ENCODE measurements around the gene CTXN2.
A peak's percentile ranks its signal among the peaks of the same experiment; 100 is the strongest.

Gene CTXN2

DNA sequence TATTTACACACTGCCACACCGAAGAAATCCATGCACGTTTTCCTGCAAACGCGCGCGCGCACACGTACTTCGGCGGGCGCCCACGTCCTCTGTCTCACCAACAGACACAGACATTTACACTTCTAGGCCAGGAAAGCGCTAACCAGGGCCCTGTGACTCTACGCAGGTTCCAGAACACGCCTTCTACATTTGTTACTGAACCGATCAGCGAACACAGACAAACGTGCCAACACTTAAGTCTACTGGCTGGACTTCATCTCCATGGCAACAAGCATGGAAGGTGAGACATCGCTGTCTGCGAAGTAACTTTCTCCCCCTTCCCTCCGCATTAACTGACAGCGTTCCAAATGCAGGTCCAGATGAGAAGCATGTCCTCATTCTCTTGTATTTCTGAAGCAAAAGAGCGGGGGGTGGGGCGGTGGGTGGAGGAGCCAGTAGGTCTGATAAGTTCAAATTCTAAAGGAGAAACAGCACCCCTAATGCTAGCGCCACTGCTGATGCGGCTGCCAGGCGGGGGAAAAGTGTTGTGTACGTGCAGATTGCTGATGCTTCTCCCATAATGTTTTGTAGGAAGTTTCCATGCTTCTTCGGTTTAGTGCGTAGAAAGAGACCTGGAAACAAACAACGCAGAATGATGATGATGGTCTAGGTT is at the start of gene CTXN2:
Gene CTXN2 (plus strand): TSS at position 92 of the 652 bp plus-strand sequence. CDS start 9,636 bp downstream, outside the sequence.
- DNase-seq: no peak

DNA sequence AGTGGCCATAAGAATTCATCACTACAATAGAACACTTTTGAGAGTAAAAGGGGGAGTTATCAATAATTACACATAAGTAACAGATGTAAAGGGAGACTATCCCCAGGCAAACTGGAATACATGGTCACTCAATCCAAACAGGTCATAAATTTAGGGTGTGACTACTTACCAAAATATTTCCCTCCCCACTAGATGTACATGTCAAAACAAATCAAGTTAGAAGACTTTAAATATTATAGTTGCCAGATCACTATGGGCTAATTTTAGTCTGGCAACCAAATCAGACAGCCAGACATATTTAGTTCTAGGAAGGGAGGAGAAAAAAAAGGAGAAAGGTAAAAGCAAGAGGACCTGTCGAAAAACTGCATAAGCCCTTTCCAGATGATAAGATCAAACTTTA is 47.6 kb upstream of the CTXN2 start:
- DNase-seq: no peak

DNA sequence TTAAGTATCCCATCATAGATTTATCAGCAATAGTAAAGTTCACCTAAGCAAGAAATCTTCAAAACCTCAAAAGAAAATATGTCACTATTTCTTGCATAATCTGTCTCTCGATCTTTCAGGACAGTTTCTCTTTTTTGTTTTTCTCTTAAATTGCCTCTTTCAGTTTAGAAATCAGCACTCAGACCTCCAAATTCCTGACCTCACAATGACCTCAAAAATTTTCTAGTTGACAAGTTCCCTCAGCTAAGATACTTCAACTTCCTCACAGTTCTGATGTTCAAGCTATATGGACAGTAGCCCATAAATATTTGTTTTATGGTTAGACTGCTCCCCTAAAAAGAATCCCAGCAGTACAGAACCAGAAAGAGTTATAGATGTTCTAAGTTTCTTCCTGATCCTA is 46.6 kb upstream of the CTXN2 start:
- no peak for DNase-seq

DNA sequence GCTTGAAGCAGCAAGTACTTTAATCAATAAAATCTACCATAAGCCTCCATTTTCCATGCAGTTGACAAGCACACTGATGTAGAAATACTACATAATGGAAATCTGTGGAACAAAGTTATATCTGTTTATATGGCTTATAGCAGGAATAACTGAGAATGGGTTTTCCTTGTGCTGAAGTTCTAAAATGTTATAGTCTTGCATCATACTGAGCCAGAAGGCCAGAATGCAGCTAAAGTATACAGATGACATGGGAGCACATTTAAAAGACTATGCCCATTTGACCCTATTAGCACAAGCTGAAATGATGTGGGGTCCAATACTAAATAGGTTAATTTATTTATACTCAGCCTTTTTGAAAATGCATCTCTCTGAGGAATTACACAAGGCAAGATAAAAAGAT is 45.5 kb upstream of the CTXN2 start:
- DNase-seq: no peak

DNA sequence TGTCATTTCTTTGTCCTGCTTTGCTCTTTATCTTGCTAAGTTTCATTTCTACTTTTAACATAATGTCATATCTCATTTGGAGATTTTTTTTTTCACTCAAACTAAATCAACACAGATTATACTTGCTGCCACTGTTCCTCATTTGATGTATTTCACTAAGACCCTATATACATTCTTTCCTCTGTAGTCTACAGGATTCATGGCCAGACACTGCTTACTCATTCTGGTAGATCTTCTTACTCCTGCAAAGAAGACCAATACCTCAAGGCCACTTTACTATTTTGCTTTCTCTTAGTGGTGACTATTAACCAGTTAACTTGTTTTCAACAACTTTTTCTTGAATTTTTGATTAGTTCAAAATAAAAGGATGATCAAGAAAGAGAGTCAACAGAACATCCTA is 44.1 kb upstream of the CTXN2 start:
- DNase-seq: no peak

DNA sequence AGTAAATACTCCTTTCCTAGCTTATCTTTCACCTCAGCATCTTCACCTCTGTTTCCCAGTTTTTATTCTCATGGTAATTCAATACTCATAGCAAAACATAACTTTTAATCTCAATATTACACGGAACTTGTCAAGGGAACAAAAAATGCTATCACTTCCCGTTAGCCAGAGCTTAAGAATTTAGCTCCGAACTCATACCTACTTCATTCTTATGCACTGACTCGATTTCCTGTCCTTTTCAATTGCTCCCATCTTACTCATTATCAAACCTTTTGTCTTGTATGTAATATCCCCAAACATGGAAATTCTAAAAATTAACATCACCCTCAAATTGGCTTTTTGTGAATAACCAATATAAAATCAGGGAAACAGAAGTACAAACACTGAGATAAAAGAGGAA is 41.6 kb upstream of the CTXN2 start:
- DNase-seq: no peak

DNA sequence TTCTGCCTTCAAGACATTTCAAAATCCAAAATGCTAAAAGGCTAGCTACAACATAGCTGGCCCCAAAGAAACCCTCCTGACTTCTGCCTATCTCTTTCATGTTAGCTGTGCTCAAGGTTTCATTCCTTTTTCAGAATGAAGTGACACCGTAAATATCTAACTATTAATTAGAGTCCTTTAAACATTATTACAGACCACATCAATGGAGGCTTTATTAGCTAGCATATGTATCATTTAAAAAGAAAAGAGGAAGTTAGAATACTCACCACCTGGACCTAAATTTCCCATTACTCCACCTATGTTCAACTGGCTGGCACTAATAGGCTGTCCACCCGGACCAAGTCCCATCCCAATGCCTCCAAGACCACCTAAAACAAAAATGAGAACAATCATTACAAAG is 37.9 kb upstream of the CTXN2 start:
- no peak for DNase-seq

DNA sequence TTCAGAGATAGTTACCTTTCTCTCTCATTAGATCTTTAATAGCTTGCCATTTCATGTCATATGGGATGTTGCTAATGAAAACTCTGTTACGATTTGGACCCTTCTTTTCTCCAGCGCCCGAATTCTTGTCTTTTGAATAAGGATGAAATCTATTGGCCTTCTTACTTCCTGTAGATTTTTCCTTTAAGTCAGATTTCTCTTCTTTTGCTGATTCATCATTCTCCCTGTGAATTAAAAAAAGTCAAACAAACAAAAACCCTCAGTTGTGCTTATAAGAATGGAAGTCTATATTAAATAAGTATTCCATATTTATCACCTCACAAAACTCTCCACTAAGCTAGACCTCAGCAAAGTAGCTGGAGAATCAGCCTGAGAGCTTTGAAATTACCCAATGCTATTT is 22.8 kb upstream of the CTXN2 start:
- no peak for DNase-seq

DNA sequence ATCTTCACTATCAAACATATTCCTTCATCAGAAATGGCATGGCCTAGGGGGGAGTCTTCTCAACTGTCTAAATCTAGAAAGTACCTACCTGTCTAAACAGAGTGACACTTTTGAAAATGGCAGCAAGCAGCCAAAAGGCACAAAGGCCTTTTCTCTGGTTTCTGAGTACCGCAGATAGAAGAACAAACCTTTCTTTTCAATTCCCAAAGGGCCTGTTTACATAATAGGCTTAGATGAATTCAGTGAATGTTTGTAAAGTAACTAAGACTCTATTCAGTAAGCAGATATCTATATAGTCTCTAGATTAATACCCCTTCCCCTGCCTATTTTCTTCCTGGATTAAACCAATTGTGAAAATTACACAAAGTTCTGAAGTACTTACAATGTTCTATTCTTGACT is 20.5 kb upstream of the CTXN2 start:
- no peak for DNase-seq

DNA sequence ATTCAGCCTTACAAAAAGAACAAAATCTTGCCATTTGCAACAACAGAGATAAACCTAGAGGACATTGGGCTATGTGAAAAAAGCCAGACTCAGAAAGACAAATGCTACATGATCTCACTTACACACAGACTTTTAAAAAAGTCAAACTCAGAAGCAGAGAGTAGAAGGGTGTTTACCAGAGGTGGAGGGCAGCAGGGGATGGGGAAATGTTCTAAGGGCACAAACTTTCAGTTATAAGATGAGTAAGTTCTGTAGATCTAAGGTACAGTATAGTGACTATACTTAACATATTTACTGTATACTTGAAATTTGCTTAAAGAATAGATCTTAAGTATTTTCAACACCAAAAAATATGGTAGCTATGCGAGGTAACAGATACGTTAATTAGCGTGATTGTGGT is 16.3 kb upstream of the CTXN2 start:
- DNase-seq: no peak

DNA sequence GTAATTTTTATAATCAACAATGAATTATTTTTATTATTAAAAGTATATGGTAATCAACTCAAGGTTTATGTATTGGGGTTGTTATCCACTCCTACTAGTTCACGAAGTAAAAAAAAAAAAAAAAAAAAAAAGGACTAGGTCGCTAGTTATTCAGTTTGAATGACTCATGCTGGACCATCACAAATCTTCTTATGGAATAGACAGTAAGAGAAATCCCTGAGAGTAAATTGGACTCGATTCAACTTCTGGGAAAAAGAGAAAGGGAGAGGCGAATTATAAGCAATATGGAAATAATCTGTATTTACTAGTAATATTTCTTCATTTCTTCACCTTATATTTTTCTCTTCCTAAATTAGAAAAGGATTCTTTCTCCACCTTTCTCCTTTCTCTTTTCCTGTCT is 15.4 kb upstream of the CTXN2 start:
- DNase-seq: no peak

DNA sequence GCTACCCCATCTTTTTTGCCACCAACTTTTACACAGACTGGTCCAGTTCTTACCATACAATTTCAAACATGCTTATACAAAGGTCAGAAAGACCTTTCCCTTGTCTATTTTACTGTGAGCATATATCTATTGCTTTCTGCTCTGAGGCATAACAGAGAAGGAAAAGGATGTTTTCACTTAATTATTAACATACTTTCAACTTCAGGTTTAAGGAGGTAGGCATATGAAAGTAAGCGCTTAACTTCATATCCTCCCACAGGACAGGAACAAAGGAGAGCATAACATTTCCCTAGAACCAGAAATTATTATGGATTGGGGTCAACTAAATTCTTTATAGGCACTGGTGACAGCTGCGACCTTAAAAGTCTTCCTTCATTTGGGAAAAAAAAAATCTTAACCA is 14.5 kb upstream of the CTXN2 start:
- DNase-seq: no peak

DNA sequence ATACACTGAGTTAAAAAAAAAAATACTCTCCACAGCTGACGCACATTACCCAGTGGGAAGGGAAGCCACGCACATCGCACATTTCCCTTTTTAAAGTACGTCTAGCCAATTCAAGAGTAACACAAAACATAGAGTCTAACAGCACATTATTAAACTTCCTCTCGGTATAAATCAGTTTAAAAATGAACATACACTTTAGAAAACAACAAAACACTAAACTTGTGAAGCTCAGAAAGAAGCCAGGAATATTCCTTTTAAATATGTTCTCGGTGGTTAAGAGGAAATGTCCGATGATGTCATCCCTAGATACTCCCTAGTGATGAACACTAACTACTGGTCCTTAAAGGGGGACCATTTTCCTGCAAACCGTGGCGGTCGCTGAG is 14.1 kb upstream of the CTXN2 start:
- DNase-seq: no peak

DNA sequence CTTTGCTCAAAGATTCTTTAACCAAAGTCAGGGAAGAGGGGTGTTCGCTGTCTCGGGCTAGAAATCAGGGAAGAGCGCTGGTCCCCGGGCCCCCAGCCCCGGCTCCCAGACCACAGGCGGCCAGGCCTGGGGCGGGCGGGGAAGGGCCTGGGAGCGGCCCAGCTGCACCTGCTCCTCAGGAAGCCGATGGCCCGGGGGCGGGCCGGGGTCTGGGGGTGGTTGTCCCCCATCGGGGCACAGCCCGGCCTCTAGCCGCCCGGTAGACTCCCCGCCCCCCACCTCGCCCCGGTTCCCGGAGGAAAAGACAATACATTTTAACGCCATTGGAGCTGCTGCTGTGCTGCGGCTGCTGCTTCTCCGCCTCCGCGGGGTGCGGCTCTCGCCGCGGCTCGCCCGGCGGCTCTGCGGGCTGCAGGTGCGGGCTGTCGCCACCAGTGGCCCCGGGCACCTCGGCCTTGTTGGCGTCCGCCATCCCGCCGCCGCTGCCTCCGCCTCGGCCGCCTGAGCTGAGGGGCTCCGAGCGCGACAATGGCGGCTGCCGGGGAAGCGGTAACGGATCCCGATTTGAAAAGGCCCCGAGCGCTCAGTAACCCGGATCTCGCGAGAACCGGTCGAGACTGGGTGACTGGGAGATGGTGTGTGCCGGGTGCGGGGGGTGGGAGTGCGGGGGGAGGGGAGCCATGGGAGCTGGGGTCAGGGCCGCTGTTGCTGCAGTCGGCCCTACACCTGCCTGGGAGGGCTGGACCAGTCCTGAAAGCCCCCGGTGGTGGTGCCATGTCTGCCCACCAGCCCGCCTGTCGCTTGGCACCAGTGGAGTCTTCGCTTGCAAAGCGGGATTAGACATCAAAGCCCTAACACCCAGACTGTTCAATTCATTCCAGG is 13.5 kb upstream of the CTXN2 start, which contains the start of gene MYEF2:
Gene MYEF2 (minus strand): TSS at position 530 of the 882 bp plus-strand sequence. CDS start 58 bp downstream, at position 472.
- DNase-seq: peak; percentile 68

DNA sequence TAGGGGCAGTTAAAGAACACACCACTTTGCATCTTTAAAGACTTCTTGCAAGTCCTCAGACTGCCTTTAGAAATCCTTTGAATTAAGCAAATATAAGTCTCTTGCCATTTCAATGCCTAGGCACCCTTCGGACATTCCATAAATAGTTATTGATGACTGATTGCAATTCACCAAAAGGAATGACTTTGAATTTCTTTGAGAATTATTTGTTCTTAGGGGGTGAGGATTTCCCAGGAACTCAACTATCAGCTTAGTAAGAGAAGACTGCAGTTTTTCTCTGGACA is 12.9 kb upstream of the CTXN2 start:
- no peak for DNase-seq

DNA sequence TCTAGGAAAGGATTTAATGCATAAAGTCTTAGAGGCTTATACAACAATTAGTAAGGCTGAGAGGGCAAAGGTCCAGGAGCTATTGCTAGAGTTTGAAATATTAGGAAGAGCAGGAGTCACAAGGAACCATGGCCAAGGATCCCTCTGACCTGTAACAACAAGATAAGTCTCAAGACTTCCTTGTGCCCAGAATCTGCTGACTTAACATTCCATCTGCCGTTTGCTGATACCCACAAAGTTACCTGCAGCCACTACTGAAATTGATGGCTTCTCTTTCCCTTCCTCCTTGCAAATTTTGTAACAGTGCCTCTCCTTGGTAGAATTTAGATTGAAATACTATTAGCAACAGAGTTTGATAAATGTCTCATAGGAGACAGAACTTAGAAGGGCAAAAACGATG is 8.7 kb upstream of the CTXN2 start:
- DNase-seq: no peak

DNA sequence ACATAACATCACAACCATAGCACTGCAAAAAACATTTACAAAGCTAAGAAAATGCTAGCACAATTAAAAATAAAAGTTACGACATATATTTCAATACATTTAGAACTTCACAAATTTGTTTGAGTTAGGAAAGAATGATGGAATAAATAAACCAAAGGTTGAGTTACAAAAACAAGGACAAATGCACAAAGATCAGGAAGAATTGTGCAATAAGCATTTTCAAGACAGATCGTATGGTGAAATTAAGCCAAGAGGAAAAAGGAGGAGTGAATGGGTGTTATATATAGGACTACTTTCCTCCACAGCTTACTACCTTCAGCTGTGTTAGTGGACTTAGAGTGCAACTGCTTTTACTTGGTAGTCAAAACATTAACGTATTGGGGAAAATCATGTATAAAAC is 5.9 kb upstream of the CTXN2 start:
- DNase-seq: no peak

DNA sequence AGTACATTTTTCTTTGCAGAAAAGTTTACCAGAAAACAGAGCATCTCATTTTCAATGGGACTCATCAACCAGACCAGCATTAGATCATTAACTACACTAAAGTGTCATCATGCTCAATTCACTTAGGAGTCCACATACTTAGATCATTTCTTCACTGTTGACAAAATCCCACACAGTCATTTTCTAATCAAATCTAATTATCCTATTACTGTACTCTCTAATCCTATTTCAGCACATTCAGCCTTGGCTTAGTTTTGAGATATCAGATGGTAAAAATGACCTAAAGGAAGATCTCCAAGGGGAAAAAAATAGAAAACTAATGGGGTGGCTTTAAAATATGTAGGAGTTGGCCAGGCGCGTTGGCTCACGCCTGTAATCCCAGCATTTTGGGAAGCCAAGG is 5.2 kb upstream of the CTXN2 start:
- DNase-seq: no peak

DNA sequence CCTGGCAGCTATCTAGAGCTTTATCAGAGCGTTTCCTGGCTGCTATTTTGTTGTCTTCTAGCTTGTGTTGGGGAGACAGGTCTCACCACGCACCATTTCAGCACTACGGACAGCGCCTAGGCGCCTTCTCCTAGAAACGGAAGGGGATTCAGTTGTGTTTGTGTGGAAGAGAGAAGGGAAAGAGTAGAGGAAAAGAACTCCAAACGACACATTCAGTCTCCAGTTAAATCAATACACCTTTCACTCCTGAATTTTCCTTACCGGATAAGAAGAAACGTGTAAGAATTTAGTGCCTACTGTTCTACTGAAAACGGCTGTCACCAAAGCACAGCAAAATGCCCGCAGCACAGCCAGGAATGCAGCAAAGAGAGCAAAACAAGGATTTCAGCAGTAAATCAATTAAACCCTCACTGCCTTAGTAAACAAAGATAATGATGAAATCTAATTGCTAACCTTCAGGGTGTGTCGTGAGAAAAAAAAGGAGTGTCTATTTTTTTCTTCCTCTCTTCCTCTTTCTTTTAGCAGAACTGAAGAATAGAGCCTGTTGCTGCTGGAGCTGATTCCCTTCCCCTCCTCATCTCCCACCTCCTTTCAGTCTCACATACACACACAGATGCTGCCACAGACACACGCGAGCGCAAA is 412 bp upstream of the CTXN2 start:
- peak; percentile 12 for DNase-seq

DNA sequence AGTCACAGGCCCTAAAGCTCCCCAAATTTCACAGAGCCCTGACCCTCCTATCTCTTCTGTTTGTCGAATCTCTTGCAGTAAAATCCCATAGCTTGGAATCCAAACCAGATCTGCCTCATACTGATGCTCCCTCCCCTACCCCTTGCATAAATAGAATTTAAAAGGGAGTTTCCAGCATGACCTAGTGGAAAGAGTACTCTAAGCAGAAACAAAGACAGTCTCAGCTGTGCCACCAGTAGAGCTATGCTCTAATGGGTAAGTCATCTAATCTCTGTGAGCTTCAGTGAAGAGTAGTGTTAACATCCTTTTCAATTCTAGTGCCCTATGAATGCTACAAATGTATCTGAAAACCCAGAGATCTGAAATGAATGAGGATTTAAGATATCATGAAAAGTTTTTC is 10.6 kb downstream of the CTXN2 start:
- DNase-seq: no peak

DNA sequence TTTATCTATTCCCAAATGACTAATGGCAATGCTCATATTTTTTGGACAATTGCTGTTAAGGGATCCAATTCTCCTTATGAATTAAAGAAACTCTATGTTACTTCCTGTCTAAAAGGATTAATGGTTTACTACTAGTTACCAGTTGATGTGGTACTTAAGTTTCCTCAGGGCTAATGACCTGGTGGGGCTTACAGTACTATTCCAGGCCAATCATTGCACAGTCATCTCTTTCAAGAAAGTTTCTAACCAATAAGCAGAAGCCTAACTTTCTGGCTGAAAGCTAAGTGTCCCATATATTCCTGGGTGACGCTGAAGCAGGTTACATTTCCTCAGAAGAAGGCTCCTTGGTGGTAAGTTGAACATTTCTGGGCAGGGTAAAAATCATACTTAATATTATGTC is 14.5 kb downstream of the CTXN2 start, which contains the start of gene SLC12A1:
Gene SLC12A1 (plus strand): TSS at position 322 of the 400 bp plus-strand sequence. CDS start 1,418 bp downstream, outside the sequence.
- DNase-seq: no peak

DNA sequence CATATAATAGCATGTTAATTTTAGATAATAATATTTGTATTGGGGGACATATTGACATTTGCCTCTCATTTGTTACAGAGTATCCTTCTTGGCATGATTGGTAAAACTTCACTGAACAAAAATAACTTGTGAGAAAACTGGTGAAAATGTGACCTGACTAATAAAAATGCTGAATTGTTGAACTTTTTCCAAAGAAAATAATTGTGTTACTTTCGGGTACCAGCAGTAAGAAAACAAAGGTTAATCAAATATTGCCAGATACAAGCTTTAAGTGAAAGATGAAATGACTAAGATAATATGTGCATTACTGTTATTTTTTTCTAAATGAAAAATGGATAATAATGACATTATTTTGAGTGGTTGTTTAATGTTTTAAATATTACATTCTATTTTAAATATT is 29.8 kb downstream of the CTXN2 start:
- DNase-seq: no peak

DNA sequence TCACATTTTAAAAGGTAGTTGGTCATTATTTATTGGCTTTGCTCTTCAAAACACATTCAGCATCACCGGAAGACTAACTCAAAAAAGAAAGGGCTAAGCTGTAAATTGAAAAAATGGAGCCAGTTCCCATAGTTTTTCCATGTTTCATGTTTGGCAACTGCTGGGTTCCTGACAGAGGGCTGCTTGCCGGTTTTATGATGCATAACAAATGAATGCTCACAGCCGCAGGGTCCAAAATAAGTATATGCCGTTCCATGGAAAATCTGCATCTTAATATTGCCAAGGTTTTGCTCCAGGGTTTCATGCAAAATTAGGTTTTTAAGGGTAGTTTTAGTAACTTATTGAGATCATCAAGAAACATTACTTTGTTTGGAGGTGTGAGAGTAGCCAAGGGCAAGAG is 30.4 kb downstream of the CTXN2 start:
- DNase-seq: no peak

DNA sequence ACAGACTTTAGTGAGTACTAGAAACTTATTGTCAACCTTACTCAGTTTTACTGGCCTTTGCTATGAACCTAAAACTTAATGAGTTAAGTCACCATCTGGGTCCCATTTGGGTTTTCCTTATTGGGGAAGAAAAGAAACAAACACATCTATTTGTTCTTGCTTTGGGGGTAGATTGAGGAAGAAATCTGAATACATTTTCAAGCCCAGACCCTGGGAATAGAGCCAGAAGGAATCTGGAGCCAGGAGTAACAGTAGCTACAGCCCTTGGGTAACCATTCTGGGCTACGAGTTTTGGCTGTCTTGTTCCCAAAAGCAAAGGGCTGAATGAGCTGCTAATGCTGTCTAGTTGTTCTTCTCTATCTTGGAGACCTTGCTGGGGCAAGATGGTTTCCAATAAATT is 31.2 kb downstream of the CTXN2 start:
- no peak for DNase-seq
